ENCODE data around the gene ARL6.

ARL6 gene

GRCh38 chr3:97838393-97838792 lies 73.8 kb downstream of the ARL6 start:
- no peak overlapping the region for H3K27ac ChIP-seq (ENCODE audit: low read depth, low read length, severe bottlenecking)
- no peaks in the 10 kb centered on the region for H3K36me3 ChIP-seq (ENCODE audit: control insufficient read depth, insufficient read depth, low read length)
- H3K9me3 ChIP-seq (ENCODE audit: control insufficient read depth, low read length) = no peaks in the 10 kb centered on the region
- H3K4me1 ChIP-seq (ENCODE audit: control insufficient read depth, insufficient read depth, low read length, poor library complexity, severe bottlenecking) = no peaks in the 10 kb centered on the region
- H3K4me3 ChIP-seq (ENCODE audit: extremely low read depth, insufficient read depth, low read length, poor library complexity, severe bottlenecking) = no peak overlapping the region
- 90 to 100% methylated on average over 2 of the region's 3 CpGs for WGBS, 2 experiments (ENCODE audit: insufficient coverage in 2 of 2)

- no peaks in the 10 kb centered on the region for H3K4me1 ChIP-seq (ENCODE audit: control insufficient read depth, insufficient read depth, low read length, poor library complexity, severe bottlenecking)
- 71 to 90% methylated on average over 1 to 2 of the region's 2 CpGs for WGBS, 2 experiments (ENCODE audit: insufficient coverage in 2 of 2)
- H3K4me3 ChIP-seq (ENCODE audit: extremely low read depth, insufficient read depth, low read length, poor library complexity, severe bottlenecking) = no peak overlapping the region
- H3K27ac ChIP-seq (ENCODE audit: low read depth, low read length, severe bottlenecking) = no peak overlapping the region
- no peaks in the 10 kb centered on the region for H3K9me3 ChIP-seq (ENCODE audit: control insufficient read depth, low read length)
- no peaks in the 10 kb centered on the region for H3K36me3 ChIP-seq (ENCODE audit: control insufficient read depth, insufficient read depth, low read length)
Measured at GRCh38 chr3:97839944-97840343, 75.4 kb downstream of the ARL6 start.

- 89 to 99% methylated on average over 4 to 5 of the region's 8 CpGs for WGBS, 2 experiments (ENCODE audit: insufficient coverage in 2 of 2)
- H3K27ac ChIP-seq (ENCODE audit: low read depth, low read length, severe bottlenecking) = no peak overlapping the region
- H3K4me3 ChIP-seq (ENCODE audit: extremely low read depth, insufficient read depth, low read length, poor library complexity, severe bottlenecking) = no peak overlapping the region
- H3K36me3 ChIP-seq (ENCODE audit: control insufficient read depth, insufficient read depth, low read length) = no peaks in the 10 kb centered on the region
- H3K9me3 ChIP-seq (ENCODE audit: control insufficient read depth, low read length) = no peaks in the 10 kb centered on the region
- no peaks in the 10 kb centered on the region for H3K4me1 ChIP-seq (ENCODE audit: control insufficient read depth, insufficient read depth, low read length, poor library complexity, severe bottlenecking)
Measured at GRCh38 chr3:97841304-97841703, 76.7 kb downstream of the ARL6 start.

- Histone ChIP-seq H3K9me3 (ENCODE audit: control insufficient read depth, low read length) (no peaks in the 10 kb centered on the region), H3K4me3 (ENCODE audit: extremely low read depth, insufficient read depth, low read length, poor library complexity, severe bottlenecking) (no peak overlapping the region), H3K27ac (ENCODE audit: low read depth, low read length, severe bottlenecking) (no peak overlapping the region), H3K36me3 (ENCODE audit: control insufficient read depth, insufficient read depth, low read length) (no peaks in the 10 kb centered on the region), H3K4me1 (ENCODE audit: control insufficient read depth, insufficient read depth, low read length, poor library complexity, severe bottlenecking) (no peaks in the 10 kb centered on the region)
- WGBS, 2 experiments (ENCODE audit: insufficient coverage in 2 of 2) = 88 to 100% methylated on average over 1 of the region's 3 CpGs
Measured at GRCh38 chr3:97841956-97842355, 77.4 kb downstream of the ARL6 start.

GRCh38 chr3:97848779-97849178 lies 84.2 kb downstream of the ARL6 start:
- Histone ChIP-seq H3K4me1 (ENCODE audit: control insufficient read depth, insufficient read depth, low read length, poor library complexity, severe bottlenecking) (no peaks in the 10 kb centered on the region), H3K27ac (ENCODE audit: low read depth, low read length, severe bottlenecking) (no peak overlapping the region), H3K4me3 (ENCODE audit: extremely low read depth, insufficient read depth, low read length, poor library complexity, severe bottlenecking) (no peak overlapping the region), H3K9me3 (ENCODE audit: control insufficient read depth, low read length) (no peaks in the 10 kb centered on the region), H3K36me3 (ENCODE audit: control insufficient read depth, insufficient read depth, low read length) (no peaks in the 10 kb centered on the region)
- 100% methylated on average over 1 of the region's 3 CpGs; no CpG with 5 or more reads in 1 of the 2 experiments for WGBS, 2 experiments (ENCODE audit: insufficient coverage in 2 of 2)
